Astrocyte of the hippocampus (primary cell): Measurements from ENCODE around the gene COL6A2.
A peak's percentile ranks its signal among the peaks of the same experiment; 100 is the strongest.

Experiments used
- DNase-seq: peaks from one replicate; pipeline ENCODE4 v3.0.0; 2011; ENCODE audit warnings: low read depth, low spot score

Gene COL6A2

DNA sequence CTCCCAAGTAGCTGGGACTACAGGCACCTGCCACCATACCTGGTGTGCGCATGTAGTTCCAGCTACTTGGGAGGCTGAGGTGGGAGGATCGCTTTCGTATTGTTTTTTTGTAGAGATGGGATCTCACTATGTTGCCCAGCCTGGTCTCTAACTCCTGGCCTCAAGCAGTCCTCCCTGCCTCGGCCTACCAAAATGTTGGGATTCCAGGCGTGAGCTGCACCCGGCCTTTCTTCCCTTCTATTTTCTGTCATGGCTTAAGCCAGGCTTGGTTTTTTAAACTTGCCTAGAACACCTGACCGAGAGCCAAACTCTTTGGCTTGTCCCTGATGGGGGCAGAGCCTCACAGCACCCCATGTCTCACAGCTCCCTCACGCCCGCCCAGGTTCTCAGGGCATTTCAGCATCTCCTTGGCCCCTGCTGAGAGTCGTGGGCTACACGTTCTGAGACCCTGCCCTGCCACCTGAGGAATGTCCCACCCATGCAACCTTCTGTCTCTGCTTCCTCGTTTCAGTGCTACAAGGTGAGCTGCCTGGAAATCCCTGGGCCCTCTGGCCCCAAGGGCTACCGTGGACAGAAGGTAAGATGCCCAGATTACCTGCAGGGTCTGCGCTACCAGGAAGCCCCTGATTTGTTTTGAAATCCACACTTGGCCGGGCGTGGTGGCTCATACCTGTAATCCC is 15.7 kb downstream of the COL6A2 start:
- DNase-seq: no peak

DNA sequence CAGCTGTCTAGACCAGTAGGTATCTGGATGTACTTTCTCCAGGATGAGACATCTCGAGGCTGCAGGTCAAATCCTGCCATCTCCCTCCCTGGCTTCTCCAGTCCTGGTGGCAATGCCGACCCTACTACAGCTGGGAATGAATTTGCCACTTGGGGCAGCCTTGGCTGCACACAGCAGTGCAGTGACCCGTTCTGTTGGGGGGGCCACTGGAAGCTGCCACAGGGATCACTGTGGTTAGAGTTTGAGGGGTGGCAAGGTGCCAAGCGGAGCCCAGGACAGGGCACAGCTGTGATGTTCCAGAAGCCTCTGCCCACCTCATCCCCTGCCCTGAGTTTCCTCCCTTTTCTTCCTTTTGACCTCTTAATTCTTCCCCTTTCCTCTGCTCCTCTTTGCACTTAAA is 17.1 kb downstream of the COL6A2 start:
- no peak for DNase-seq

DNA sequence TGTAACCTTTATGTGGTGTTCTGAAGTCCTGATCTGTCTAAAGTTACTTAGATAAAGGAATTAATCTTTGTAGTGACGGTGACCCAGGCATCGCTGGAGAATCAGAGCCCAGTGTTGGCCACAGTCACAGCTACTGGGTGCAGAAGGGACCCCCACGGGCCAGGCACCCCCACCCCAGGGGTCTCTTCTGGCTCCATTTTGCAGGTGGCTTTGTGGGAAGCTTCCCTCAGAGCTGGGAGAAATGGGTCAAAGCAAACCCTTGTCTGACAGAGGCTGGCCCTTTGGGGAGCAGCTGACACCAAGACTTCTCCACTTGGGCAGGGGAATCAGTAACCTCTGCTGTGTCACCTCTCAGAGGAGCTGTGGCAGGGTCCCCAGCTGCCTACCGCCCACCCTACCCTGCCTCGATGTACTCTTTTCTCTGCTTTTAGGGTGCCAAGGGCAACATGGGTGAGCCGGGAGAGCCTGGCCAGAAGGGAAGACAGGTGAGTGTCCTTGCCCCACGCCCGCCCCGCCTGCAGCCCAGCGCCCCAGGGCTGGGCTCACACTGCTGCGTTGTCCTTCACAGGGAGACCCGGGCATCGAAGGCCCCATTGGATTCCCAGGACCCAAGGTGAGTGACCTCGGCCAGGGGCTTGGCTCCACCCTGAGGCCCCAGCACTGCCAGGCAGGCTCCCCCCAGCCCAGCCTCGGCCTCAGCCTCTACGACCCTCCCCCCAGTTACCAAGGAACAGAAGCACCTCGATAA is 17.7 kb downstream of the COL6A2 start:
- no peak for DNase-seq

DNA sequence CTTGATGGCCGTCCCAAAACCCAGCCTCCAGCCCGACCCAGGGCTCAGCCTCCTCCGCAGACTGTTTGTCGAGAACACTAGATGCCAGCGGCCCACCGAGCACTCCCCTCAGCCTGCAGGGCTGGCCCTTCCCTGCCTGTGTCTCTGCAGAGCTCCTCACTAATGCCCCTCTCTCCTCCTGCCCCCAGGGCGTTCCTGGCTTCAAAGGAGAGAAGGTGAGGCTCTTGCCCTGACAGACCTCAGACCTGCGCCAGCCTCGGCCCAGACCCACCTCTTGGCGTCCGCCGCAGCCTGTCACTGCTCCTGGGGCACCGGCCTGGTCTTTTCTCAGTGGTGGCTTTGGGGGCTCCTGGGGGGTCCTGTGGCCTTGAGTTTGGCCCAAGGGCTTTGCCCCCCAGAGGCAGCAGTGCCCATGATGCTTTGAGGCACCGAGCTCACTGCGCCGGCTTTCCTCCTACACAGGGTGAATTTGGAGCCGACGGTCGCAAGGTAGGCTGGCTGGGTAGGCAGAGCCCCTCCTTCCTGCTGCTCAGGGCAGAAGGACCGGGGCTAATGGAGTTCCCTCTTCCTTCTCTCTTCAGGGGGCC is 18.4 kb downstream of the COL6A2 start:
- no peak for DNase-seq

DNA sequence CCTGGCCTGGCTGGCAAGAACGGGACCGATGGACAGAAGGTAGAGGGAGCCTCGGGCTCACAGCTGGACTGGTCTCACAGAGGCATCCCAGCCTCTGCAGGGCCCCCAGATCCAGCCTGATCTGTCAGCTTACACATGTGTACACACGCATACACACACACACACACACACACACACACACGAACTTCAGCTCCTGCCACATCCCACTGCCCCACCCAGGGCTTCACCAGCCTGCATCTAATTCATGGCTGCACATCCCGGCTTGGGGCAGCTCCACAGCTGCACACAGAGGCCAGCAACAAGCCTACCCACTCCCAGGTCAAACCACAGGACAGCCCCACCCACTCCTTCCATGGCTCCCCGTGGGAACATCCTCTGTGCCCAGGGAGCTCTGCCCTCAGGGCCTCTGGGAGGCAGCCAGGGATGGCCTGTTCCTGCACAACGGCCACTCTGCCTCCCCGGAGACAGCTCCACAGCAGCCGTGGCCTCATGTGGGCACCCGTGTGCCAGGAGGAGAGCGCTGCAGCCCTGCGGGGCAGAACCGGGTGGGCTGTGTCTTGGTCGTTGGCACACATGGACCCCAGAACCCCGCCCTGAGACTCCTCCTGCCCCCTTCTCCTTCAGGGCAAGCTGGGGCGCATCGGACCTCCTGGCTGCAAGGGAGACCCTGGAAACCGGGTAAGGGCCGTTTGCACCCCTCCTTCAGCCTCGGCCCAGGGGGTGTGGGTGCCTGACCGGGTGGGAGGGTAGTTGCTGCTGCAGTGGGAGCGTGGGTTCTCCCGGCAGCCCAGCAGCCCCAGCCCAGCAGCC is 19.1 kb downstream of the COL6A2 start:
- DNase-seq: no peak

DNA sequence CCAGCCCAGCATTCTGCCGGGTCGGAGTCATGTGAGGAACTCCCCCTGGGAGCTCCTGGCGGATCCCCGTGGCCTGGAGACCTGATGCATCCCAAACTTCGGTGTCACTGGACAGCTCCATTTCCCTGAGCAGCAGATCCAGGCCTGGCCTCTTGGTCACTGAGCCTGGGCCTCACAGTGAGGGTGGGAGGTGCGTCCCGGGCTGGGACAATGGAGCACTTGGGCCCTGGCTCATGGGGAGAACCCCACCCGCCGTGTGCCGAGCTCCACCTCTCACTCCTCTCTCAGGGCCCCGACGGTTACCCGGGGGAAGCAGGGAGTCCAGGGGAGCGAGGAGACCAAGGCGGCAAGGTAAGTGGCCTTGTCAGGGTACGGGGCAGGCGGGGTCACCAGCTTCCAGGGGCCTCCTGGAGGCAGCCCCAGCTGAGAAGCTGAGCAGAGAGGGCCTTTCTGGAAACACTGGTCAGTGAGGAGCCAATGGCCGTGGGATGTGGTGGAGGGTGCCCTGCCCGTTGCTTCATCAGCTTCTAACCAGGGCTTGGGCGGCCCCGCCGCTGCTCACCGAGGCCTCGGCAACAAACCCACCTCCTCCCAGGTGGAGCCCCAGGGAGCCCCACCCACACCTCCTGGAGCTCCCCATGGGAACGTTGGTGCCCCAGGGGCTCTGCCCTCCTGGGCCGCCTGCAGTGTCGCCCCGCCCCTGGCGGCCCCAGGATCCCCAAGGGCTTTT is 19.8 kb downstream of the COL6A2 start:
- DNase-seq: no peak

DNA sequence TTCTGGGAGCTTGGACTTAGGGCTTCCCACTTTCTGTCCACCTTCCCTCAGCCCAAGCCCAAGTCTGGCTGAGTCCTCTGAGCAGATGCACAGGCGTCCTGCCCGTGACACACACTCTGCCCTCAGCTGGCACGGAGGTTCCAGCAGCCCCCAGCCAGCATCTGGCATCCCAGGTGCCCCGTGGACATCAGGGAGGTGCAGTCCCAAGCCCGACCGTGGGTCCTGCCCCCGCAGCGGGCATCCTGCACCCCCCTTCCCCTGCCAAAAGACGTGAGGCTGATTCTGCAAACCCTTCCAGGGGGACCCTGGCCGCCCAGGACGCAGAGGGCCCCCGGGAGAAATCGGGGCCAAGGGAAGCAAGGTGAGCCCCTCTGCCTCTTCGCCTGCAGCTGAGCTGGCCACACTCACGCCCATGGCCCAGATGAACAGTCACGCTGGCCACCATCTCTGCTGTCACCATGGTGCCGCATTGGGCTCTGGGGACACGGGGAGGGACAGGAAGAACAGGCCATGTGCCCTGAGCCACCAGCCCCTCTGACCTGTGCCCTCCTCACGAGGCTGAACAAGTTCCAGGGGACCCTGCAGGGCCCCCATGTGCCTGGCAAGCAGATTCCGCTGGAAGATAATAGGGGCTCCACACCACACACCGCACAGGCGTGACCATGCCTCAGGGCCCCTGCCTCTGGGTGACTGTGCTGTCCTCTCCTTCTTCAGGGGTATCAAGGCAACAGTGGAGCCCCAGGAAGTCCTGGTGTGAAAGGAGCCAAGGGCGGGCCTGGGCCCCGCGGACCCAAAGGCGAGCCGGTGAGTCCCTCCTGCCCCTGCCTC is 20.6 kb downstream of the COL6A2 start:
- no peak for DNase-seq

DNA sequence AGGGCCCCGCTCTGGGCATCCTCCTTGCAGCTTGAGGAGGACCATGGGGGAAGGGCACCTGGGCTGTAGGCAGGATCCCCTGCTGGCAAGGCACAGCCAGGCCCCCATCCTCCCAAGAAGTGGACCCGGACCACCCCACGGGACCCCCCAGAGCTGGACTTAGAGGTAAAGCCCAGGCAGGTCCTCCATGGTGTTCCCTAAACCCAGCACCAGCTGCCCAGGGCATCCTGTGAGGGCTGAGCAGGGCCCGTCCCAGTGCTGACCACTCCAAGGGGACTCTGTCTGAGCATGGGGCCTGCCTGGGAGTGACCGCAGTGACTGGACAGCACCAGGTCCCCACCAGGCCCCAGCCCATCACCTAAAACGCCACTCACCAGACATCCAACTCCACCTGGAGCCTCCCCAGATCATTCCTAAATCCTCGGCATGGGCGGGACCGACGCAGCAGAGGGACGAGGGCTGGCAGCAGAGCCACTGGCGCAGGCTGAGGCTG is 21.3 kb downstream of the COL6A2 start:
- no peak for DNase-seq

DNA sequence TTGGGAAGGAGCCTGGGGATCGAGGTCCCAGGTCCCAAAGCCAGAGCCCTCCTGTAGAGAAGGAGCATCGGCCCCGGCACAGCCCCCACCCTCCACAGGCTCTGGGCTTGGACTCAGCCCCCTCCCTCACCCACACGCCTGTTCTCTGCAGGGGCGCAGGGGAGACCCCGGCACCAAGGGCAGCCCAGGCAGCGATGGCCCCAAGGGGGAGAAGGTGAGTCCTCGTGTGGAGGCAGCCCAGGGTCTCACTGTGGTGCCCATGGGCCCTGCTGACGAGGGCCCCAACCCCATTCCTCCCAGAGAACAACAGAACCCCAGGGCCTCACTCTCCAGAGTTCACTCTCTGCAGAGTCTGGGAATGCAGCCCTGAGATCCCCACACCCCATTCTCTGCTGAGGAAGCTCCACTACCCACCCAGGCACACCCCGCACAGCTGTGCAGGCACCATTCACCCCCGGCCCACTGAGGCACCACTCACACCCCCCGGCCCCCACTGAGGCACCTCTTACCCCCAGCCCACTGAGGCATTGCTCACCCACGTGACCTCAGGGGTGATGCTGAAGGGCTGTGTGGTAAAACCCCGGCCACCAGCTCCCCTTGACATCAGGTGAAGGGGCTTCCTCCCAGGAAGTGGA is 21.8 kb downstream of the COL6A2 start:
- DNase-seq: no peak

DNA sequence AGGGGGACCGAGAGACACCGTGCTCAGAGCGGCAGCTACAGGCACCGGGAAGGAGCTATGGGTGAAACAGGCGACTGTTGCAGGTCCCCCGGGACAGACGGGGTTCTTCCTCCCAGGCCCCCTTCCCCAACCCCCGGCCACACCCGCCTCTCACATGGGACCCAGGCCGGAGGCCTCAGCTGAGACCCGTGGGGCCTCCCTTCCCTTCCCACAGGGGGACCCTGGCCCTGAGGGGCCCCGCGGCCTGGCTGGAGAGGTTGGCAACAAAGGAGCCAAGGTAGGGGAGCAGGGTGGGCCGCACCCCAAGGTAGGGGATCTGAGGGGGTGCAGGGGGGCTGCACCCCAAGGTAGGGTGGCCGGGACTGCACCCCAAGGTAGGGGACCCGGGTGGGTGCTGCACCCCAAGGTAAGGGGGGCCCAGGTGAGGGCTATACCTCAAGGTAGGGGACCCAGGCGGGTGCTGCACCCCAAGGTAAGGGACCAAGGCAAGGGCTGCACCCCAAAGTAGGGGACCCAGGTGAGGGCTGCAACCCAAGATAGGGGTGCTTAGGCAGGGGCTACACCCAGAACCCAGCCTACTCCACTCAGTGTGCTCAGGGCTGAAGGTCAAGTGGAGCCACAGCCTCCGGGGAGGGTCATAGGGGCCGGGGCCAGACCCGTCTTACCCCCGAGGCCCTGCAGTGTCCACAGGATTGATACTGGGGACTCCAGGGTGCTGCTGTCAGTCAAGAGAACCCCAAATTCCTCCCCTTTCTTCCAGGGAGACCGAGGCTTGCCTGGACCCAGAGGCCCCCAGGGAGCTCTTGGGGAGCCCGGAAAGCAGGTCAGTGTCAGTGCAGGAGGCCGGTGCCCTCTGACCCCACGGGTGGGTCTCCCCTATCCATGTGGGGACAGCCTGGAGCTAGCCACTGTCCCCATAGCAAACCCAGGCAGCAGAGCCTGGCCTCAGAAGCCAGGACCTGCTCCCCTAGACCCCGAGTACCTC is 22.7 kb downstream of the COL6A2 start:
- no peak for DNase-seq

DNA sequence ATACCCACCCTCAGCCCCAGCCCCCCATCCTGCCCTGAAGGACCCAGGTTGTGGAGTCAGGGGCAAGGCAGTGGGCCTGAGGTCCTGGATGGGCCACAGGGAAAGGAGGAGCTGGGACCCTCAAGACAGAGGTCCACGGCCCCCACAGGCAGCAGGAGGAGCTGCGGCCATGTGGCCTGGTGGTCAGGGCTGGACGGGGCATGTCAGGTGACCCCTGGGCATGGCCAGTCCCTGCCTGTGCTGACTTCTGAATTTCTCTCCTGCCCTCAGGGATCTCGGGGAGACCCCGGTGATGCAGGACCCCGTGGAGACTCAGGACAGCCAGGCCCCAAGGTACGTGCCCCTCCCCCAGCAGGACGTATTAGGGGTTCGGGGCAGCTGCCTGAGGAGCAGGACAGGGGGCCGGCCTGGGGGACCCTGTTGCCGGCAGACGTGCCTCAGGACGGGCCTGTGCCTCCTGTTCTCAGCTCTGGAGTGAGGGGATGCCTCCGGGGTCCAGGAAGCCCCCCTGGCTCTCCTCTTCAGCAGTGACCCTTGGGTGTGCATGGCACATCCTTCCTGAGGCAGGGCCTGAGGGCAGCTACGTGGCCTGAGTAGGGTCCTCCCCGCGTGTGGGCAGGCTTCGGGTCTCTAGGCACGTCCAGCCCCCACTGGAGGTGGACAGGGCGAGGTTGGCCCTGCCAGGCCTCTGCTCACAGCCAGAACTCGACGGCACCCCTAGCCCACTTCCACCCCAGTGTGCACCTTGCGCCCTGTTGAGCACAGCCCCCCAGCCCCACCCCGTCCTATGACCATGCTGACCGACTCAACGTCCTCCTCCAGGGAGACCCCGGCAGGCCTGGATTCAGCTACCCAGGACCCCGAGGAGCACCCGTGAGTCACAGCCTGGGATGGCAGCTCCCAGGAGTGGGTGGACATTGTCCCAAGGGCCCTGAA is 23.6 kb downstream of the COL6A2 start:
- no peak for DNase-seq

DNA sequence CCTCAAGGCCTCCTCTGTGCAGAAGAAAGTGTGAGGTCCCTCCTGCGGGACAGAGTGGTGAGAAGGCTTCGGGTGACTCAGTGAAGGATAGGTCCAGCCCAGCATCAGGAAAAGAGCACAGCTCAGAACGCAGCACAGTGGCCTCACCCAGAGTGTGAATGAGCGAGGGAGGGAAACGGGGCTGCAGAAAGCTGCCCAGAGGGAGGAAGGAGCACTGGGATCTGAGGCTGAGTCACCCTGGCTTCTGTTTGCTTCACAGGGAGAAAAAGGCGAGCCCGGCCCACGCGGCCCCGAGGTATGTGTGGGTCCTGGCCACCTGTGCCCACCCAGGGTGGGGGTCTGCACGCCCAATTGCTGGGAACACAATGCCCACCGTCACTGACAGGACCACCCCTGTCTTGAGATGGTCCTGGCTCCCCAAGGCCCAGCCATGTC is 24.3 kb downstream of the COL6A2 start:
- DNase-seq: peak; percentile 62

DNA sequence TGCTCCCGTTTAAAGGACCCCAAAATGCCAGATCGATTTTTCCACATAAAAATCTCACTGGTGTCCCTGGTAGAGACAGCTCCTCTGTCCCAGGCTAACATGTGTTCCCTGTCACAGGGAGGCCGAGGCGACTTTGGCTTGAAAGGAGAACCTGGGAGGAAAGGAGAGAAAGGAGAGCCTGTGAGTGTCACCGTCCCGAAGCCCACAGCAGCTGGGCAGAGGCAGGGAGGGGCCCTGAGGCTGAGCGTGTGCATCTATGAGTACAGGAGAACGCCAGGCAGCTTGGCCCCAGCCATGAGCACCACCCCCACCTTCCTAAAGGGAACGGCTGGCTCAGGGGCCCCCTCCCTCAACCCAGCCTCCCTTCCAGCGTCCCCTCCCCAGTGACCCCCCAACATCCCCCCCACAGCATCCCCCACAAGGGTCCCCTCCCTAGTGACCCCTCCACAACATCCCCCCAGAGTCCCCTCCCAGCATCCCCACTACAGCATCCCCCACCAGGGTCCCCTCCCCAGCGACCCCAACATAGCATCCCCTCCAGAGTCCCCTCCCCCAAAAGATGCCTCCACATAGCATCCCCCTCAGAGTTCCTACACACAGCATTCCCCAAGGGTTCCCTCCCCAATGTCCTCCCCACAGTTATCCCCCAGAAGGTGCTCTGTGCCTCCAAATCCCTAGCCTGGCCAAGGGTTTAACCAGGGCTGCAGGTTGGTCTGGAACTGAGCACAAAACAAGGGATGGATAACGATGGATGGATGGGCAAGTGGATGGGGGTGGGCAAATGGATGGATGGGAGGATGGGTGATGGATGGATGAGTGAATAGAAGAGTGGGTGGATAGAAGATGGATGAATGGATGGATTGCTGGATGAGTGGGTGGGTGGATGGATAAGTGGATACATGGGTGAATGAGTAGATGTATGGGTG is 25.1 kb downstream of the COL6A2 start:
- DNase-seq: no peak

DNA sequence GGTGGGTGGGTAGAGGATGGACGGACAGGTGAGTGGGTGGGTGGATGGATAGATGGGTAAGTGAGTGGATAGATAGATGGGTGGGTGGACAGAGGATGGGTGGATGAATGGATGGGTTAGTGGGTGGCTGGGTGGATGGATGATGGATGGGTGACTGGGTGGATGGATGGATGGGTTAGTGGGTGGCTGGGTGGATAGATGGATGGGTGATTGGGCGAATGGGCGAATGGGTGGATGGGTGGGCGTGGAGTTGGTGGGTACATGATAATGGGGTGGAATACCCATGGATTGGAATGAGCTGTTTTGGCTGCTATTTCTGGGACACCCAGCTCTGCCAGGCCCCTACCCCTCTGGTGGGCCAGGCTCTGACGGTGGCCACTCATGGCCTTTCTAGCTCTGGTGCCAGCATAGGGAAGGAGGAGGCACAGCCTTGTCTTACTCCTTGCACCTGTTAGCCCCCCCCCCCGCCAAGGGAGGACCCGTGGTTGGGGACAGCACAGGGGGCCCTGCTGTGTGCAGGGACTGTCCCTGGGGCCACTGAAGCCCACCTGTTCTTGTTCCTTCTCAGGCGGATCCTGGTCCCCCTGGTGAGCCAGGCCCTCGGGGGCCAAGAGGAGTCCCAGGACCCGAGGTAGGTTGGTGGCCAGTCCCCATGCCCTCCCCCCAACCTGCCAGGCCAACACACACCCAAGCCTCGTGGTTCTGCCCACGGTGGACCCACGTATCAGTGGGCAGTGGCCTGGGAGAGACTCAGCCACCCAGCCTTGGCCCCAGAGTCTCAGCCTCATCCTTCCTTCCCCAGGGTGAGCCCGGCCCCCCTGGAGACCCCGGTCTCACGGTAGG is 26.4 kb downstream of the COL6A2 start:
- no peak for DNase-seq
